ENCODE results near the gene MAP7D2. TPM values are rescaled to one million over a fixed set of nuclear protein-coding genes. Genes with fewer than 3 reads are reported as not detected.

Gene MAP7D2
- total and polyA plus RNA-seq, 7 donors: 0.07 to 1.2 (median 0.46) TPM; not detected in 1

DNA sequence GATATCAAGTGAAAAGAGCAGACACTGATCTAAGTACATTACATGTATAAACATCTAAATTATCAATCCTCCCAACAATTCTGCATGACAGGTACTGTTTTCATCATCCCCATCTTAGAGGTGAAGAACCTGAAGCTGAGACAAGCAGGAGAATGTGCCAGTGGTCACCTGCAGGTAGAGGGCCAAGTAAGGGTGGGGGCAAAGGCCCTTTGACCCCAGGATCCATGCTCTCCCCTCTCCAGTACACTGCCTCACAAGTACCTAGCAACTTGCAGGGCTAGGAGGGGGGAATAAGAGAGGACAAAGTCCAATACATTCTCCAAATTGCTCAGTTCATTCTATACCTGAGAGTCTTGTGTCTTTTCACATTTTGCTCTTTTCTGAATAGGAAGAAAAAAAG, 8.3 kb upstream of the MAP7D2 start:
- no peak overlapping the region for H3K27ac ChIP-seq
- no peaks in the 10 kb centered on the region for H3K27me3 ChIP-seq (ENCODE audit: insufficient read depth in 3 of 3, low read length in 2 of 3)
- H3K4me1 ChIP-seq: no peaks in the 10 kb centered on the region
- ATAC-seq (no peak), DNase-seq (no peak)
- peaks cover 4 to 40% of the 10 kb centered on the region in 2 donors for H3K36me3 ChIP-seq (ENCODE audit: insufficient read depth in 1 of 2, low read depth in 1 of 2)
- intact Hi-C loops (cut with DNase I): no loop called here
- H3K9me3 ChIP-seq: no peaks in the 10 kb centered on the region
- H3K4me3 ChIP-seq: no peak overlapping the region
- TF ChIP-seq, protein P1, sequence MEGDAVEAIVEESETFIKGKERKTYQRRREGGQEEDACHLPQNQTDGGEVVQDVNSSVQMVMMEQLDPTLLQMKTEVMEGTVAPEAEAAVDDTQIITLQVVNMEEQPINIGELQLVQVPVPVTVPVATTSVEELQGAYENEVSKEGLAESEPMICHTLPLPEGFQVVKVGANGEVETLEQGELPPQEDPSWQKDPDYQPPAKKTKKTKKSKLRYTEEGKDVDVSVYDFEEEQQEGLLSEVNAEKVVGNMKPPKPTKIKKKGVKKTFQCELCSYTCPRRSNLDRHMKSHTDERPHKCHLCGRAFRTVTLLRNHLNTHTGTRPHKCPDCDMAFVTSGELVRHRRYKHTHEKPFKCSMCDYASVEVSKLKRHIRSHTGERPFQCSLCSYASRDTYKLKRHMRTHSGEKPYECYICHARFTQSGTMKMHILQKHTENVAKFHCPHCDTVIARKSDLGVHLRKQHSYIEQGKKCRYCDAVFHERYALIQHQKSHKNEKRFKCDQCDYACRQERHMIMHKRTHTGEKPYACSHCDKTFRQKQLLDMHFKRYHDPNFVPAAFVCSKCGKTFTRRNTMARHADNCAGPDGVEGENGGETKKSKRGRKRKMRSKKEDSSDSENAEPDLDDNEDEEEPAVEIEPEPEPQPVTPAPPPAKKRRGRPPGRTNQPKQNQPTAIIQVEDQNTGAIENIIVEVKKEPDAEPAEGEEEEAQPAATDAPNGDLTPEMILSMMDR (IDR thresholded peaks at IDR 0.05): no peak

DNA sequence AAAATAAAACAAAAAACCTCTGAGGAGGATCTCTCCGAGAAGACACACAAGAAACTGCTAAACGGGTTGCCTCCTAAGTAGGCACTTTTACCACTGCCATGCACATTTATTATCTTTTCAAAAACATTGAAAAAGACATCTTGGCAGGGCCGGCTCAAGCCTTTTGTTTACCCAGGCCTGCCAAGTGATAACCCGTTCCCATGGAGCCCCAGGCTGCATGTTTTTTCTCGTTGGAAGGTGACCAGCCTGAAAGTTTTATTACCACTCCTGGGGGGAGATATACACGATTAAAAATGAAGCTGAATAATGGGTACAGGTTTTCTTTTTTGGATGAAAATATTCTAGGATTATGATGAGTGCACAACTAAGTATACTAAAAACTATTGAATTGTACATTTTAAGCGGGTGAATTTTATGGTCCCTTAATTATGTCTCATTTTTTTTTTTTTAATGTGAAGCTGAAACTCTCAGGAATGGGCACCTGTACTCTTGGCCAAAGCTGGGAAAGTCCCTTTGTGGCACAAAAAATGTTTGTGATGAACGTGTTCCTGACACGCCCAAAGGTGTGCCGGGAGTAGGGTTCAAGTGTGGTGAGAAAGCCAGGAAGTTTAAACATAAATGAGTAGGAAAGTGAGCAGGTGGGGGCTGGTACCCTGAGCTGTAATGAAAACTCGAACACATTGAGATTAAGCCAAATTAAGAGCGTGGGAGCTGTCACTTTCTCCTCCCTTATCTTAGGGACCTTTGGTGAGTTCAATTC, 1.5 kb upstream of the MAP7D2 start:
- Histone ChIP-seq H3K4me3 (no peak overlapping the region), H3K9me3 (no peaks in the 10 kb centered on the region), H3K27ac (no peak overlapping the region), H3K36me3 (ENCODE audit: insufficient read depth in 1 of 2, low read depth in 1 of 2) (no peaks in the 10 kb centered on the region), H3K27me3 (ENCODE audit: insufficient read depth in 3 of 3, low read length in 2 of 3) (peaks cover 0 to 16% (median 0%) of the 10 kb centered on the region in 3 donors), H3K4me1 (no peaks in the 10 kb centered on the region)
- TF ChIP-seq, protein P1 (IDR thresholded peaks at IDR 0.05): no peak
- ATAC-seq: no peak
- 54 to 62% (median 55%) methylated on average over 12 of the region's 12 CpGs for WGBS, 3 donors
- no peak for DNase-seq
- intact Hi-C loops (cut with DNase I): loop anchor here in 1 of 2 donors (10.0 kb wide), 1 partner anchor 223 kb away; no protein-coding TSS in a partner anchor

DNA sequence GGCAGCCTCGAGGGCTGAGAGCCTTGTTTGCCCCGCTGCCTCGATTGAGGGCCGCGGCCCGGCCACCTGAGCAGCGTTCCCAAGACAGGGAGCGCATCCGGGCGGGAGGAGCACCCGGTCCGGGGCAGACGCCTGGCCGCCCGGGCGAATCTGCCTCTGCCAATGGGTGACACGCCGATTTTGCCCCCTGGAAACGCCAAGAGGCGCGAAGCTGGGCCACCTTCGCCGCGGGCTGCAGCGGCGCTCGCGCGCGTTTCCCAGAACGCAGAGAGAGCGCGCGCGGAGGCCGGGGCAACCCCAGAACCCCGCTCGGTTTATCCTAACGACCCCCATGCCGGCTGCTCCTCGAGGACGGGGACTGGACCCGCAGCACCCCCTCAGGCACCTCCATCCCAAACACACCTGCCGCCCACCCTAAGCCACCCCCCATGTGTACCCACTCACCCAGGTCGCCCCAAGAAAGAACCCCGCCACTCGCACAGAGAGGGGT, 575 bp downstream of the MAP7D2 start:
- Histone ChIP-seq H3K27me3 (ENCODE audit: insufficient read depth in 3 of 3, low read length in 2 of 3) (peaks cover 0 to 16% (median 0%) of the 10 kb centered on the region in 3 donors), H3K4me3 (peak overlapping the region; percentile 53), H3K9me3 (no peaks in the 10 kb centered on the region), H3K4me1 (no peaks in the 10 kb centered on the region), H3K27ac (no peak overlapping the region), H3K36me3 (ENCODE audit: insufficient read depth in 1 of 2, low read depth in 1 of 2) (no peaks in the 10 kb centered on the region)
- WGBS, 3 donors: 6 to 35% (median 8%) methylated on average over 7 to 47 of the region's 47 CpGs
- ATAC-seq (peak in 1 of 4 donors; percentile 30), DNase-seq (no peak)
- TF ChIP-seq, protein P1 (IDR thresholded peaks at IDR 0.05): no peak
- intact Hi-C loops (cut with DNase I): loop anchor here in 1 of 2 donors (10.0 kb wide), 1 partner anchor 221 kb away; no protein-coding TSS in a partner anchor

DNA sequence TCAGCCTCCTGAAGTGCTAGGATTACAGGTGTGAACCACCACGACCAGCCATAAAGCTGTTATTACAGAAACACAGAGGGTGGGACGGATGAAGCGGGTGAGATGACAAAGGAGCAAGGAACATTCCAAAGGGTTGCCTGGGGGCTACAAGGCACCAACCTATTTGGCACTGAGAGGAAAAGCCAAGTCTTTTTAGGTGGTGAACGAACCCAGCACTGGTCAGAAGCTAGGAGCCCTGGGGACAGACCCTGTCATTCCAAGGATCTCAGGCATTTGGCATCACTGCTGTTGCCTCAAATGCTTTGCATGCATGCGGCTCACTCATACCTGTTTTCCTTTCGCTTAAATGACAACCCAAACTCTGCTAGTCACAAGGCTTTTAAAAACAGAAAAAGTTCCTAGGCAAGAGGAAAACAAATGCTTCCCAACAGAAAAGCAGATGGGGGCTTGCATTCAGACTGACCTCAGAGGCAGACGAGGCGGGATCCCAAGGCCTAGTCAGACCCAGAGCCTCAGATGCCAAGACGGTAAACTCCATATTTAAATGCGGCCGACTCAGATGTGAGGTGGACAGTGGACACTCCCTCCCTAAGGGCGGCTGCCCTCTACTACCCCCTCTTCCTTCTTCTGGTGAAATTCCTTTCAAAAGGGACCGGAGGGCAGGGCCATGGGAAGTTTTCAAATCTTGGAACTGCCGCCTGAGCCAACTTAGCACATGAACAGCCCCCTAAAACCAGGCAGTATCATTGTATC, 4.5 kb downstream of the MAP7D2 start:
- 80 to 84% (median 84%) methylated on average over 14 of the region's 14 CpGs for WGBS, 3 donors
- no peak for ATAC-seq

More for the DNA sequence above, 4.5 kb downstream of the MAP7D2 start:
- no peak overlapping the region for H3K27ac ChIP-seq
- no peaks in the 10 kb centered on the region for H3K36me3 ChIP-seq (ENCODE audit: insufficient read depth in 1 of 2, low read depth in 1 of 2)
- intact Hi-C loops (cut with DNase I): loop anchor here in 1 of 2 donors (10.0 kb wide), 1 partner anchor 217 kb away; no protein-coding TSS in a partner anchor
- DNase-seq: no peak
- no peaks in the 10 kb centered on the region for H3K9me3 ChIP-seq
- peaks cover 0 to 14% (median 0%) of the 10 kb centered on the region in 3 donors for H3K27me3 ChIP-seq (ENCODE audit: insufficient read depth in 3 of 3, low read length in 2 of 3)
- no peak overlapping the region for H3K4me3 ChIP-seq
- TF ChIP-seq, protein P1 (IDR thresholded peaks at IDR 0.05): no peak
- H3K4me1 ChIP-seq: no peaks in the 10 kb centered on the region
